HTERT RPE-1 (cell line): ENCODE data around the gene ANKMY1.

ENCODE experiments used
- in situ Hi-C: fragments of 300-500 bp; cut with MboI; formaldehyde crosslinking; loops from 4 replicates; pipeline ENCODE4 v1.14.3; 2020; ENCODE audit warnings: low sequenced_read_pairs

The ANKMY1 gene

GRCh38 chr2:240581811-240582210, 24.0 kb upstream of the ANKMY1 start:
- in situ Hi-C loops = no loop called here

DNA sequence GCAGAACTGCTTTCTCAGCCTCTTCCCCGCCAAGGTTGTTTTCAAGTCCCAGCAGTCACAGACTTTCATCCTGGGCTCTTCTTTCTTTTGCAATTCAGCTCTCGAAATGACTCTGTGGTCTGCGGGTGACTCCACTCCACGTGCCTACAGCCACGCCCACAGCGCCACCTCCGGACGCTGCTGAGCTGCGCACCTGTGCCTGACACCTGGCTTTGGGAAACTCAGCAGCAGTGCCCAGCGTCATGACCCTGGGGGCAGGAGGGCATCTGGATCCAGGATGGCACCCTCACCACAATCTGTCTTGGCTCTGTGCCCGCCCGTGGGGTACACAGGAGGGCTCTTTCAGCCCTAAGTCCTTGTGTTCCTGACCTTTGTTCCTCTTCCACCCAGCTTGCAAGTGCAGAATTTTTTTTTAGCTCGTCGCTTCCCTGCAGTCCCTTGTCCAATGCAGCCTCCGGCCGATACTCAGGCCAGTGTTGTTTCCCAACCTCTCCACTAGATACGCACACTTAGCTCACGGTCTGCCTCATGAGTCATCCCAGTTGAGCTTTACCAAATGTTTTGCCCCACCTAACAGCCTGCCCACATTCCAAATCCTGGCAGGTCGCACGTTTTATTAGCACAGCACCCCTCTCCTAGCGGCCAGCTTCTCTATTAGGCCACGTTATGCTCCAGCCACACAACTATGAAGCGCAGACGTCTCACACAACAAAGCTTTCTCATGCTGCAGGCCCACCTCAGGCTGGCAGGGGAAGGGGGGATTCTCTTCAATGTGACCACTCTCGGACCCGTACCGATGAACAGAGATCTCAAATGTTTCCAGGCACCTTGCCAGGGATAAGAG, 22.2 kb upstream of the ANKMY1 start:
- in situ Hi-C loops = no loop called here

DNA sequence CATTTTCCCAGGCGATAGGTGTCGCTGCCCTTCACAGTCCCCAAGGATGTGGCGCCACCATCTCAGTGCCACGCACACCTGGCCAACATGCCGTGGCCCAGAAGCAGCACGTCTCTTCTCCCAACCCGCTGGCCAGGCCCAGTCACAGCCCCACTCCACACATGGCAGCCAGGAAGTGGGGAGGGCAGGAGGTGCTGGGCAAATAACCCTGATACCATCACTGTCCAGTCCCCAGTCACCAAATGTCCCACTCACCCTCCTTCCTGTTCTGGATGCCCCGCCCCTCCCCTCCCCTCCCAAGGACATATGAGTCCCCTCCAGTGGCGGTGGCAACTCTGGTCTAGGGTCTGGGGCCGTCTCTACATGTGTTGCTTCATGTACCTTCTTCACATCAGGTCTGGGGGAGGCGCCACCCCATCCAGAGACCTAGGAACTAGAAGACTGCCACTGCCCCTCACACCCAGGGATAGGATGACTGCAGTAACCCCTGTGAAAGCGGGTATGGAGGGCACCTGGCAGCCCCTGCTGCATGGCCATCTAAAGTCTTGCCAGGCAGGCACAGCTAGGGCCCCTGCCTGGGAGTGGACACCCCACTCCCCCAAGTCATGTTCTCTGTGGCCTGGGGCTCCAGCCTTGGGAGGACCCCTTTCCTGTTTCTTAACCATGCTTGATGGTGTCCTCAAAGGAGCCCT, 21.4 kb upstream of the ANKMY1 start:
- in situ Hi-C loops = no loop called here

DNA sequence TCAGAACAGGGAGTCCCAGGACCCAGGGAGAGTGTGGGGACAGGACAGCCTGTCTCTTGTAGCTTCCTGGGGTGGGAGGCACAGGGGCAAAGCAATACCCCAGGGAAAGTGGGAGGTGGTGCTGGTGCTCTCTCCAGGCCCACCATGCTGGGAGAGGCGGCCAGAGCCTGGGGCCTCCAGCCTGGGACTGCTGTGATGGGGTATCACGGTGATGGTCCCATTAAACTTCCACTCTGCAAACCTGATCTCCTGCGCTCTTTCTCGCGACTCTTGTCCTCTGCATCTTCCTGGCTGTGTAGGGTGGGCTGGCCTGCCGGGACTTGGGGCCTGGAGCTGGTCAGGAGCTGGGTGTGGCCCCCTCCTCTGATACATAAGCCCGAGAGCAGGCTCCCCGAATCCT, 20.7 kb upstream of the ANKMY1 start:
- in situ Hi-C loops = no loop called here

GRCh38 chr2:240578110-240578450, 20.3 kb upstream of the ANKMY1 start:
- in situ Hi-C loops = no loop called here

GRCh38 chr2:240577281-240578109, 19.7 kb upstream of the ANKMY1 start:
- in situ Hi-C loops = no loop called here

DNA sequence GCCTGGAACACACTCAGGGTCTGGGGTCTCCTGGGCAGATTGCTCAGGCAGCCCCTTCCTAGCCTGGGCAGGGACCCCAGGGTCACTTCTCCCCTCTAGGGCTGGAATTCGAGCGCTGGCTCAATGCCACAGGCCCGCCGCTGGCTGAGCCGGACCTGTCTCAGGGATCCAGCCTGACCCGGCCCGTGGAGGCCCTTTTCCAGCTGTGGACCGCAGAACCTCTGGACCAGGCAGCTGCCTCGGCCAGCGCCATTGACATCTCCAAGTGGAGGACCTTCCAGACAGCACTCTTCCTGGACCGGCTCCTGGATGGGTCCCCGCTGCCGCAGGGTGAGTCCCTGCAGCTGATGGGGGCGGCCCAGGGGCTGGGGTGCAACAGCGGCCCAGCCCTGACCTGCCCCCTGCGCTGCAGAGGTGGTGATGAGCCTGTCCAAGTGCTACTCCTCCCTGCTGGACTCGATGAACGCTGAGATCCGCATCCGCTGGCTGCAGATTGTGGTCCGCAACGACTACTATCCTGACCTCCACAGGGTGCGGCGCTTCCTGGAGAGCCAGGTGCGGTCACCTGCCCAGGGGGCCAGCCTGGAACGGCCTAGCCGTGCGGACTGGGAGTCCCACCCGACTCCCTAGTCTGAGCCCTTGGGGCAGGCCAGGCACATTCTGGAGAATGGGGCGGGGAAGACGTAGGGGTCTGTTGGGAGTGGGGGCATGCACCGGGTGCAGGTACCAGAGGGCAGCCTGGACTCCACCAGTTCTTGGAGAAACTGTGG, 18.8 kb upstream of the ANKMY1 start:
- in situ Hi-C loops = no loop called here

GRCh38 chr2:240576036-240576435, 18.2 kb upstream of the ANKMY1 start:
- in situ Hi-C loops = no loop called here

- in situ Hi-C loops = no loop called here
These were observed 17.5 kb upstream of the ANKMY1 start for GRCh38 chr2:240575101-240575965.

DNA sequence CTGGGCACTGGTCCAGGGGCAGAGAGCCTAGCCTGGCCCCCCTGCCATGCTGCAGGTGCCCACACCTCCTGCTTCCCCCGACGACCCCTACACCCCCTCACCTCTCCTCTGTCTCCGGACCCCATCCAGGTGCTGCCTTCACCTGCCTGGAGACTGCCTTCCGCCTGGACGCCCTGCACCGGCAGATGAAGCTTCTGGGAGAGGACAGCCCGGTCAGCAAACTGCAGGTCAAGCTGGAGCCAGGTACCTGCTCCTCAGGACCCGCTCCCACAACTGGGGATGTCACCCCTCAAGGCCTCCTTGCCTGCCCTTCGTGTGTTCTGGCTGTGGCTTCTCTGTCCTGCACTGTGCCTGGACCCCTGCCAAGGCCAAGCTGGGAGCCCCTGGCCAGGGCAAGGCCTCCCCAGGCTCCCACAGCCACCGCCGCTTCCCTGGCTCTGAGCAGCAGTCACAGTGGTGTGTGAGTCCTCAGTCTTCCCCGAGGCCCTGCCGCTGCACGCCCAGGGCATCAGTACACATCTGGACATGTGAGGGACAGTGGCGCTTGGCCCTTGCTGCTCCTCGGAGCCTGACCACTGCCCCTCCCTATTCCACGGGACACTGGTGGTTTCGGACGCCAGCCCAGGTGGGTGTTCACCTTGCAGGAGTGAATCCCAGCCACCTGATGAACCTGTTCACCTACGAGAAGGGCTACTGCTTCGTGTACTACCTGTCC, 16.8 kb upstream of the ANKMY1 start:
- in situ Hi-C loops = no loop called here

- in situ Hi-C loops = no loop called here
These were observed 16.0 kb upstream of the ANKMY1 start for GRCh38 chr2:240573516-240574385.

GRCh38 chr2:240573071-240573515, 15.3 kb upstream of the ANKMY1 start:
- in situ Hi-C loops = no loop called here

GRCh38 chr2:240572141-240573031, 14.6 kb upstream of the ANKMY1 start:
- in situ Hi-C loops = no loop called here

- in situ Hi-C loops = no loop called here
These were observed 13.7 kb upstream of the ANKMY1 start for GRCh38 chr2:240571314-240571973.

DNA sequence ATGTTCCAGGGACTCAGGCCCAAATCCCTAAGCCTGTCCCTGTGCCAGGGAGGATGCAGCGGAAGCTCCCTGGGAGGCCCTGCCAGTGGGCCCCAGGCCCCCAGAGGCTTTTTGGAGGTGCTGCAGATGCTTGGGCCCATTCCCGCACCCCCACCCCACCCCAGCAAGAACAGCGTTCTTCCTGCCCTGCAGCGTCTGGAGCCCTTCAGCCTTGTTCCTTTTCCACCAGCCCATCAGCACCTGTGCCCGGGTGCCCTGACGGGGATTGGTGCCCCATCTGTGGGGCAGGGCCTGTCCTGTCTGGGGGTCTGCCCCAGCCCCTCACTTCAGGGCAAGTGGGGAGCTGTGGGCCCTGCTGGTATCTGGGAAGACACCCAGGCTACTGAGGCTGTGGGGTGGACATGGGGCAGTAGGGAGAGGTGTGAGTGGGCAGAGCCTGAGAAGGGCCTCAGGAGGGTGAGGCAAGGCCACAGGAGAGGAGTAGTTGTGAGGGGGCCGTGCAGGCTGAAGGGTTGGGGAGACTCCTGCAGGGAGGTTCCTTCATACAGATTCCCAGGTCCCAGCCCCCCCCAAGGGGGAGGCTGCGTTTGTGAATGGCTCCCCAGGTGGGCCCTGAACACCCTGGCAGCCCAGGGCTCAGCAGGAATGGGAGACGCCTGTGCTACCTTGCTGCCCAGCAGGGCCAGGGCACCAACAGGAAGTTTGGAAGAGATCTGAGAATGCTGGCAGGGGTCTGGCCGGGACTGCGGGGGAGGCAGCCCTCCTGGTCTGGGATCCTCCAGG, 12.9 kb upstream of the ANKMY1 start:
- in situ Hi-C loops = no loop called here

DNA sequence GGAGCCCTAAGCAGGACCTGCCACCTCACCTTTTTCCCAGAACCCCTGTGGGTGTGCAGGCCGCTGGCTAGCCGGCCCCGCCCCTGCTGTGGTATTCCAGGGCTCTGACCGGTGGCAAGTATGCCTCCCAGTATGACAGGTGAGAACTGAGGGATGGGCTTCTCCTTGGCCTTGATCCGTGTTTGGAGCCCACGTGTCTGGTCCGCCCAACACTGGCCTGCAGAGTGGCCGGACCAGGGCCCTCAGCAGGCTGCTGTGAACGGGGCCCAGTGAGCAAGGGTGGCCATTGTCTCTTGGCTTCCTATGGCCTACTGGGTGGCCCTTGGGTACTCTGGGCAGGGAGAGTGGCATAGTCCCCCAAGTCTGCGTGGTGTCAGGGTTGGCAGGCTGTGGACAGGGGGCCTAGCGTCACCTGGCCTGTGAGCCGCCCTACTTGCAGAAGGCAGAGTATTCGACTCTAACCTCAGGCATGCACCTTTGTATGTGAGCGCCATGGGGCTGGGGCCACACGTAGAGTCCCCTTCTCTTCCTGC, 12.3 kb upstream of the ANKMY1 start:
- in situ Hi-C loops = no loop called here
